Measurements from ENCODE around the gene XPR1. TPM values are rescaled to one million over a fixed set of nuclear protein-coding genes. Genes with fewer than 3 reads are reported as not detected.

Gene XPR1
- total and polyA plus RNA-seq, 2 of the 8 experiments (the other 6 are each of a cell fraction or from before 2014, with no cell fraction given) = 28.6 to 43.9 TPM

GRCh38 chr1:180892675-180893074 lies 260.9 kb downstream of the XPR1 start (continued):
- TF ChIP-seq HDAC6 (IDR thresholded peaks at IDR 0.05; ENCODE audit: low read depth, low read length) = no peak

All from H1 (cell line).